ENCODE results near the gene EFR3B.
"Not testable (repeated sequence)": the region's sequence is repeated elsewhere in the genome, so short reads cannot be mapped to it uniquely, and the experiment has no call there.

The EFR3B gene, protein sequence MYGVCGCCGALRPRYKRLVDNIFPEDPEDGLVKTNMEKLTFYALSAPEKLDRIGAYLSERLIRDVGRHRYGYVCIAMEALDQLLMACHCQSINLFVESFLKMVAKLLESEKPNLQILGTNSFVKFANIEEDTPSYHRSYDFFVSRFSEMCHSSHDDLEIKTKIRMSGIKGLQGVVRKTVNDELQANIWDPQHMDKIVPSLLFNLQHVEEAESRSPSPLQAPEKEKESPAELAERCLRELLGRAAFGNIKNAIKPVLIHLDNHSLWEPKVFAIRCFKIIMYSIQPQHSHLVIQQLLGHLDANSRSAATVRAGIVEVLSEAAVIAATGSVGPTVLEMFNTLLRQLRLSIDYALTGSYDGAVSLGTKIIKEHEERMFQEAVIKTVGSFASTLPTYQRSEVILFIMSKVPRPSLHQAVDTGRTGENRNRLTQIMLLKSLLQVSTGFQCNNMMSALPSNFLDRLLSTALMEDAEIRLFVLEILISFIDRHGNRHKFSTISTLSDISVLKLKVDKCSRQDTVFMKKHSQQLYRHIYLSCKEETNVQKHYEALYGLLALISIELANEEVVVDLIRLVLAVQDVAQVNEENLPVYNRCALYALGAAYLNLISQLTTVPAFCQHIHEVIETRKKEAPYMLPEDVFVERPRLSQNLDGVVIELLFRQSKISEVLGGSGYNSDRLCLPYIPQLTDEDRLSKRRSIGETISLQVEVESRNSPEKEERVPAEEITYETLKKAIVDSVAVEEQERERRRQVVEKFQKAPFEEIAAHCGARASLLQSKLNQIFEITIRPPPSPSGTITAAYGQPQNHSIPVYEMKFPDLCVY

GRCh38 chr2:25041928-25042320 is at the start of gene EFR3B:
TSS of gene EFR3B (plus strand) at chr2:25042076. CDS start at chr2:25042313, 237 bp downstream.
- peak; percentile 99 for DNase-seq (ENCODE audit: low spot score)

- no peak for DNase-seq (ENCODE audit: low spot score)
These were observed 48.3 kb upstream of the EFR3B start for GRCh38 chr2:24993406-24994145.

DNA sequence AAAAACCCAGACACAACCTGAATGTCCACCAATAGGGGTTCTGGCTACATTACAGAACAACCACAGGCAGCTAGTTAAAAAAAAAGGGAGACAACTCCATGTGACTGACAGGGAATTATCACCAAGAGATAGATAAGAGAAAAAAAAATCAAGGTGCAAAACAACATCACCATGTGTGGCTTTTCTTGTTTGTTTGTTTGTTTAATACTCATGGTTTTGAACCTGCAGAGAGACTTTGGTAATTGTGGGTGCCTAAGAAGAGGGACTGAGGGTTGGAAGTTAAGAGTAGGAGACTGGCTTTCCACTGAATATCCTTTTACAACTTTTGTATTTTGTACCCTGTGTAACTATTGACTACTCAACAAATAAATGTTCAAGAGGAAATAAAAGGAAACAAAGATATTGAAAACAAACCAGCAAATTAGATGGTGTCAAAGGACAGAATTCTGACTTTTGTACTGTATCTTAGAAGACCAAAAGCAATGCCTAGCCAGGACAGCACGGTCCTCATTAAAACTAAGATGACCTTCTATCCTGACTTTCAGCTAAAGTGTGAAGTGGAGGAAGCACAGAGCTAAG is 47.6 kb upstream of the EFR3B start:
- no peak for DNase-seq (ENCODE audit: low spot score)

- DNase-seq (ENCODE audit: low spot score), result not testable (repeated sequence)
These were observed 42.8 kb upstream of the EFR3B start for GRCh38 chr2:24999097-24999496.

DNA sequence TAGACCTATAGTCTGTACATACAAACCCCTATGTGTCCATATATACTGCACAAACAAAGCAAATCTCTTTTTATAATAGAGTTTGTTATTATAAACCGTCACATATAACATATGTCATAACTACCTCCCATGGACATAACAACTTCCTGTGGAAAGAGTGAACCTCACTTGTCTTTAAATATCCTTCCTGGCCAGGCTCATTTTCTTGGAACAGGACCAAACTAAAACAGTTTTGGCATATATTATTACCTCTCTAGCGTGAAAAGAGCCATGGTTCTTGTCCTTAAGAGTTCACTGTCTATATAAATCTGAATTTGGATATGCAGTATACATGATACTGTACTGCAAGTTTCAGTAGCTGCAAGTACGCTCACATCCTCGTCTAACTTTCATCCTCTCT is 41.8 kb upstream of the EFR3B start:
- no peak for DNase-seq (ENCODE audit: low spot score)

DNA sequence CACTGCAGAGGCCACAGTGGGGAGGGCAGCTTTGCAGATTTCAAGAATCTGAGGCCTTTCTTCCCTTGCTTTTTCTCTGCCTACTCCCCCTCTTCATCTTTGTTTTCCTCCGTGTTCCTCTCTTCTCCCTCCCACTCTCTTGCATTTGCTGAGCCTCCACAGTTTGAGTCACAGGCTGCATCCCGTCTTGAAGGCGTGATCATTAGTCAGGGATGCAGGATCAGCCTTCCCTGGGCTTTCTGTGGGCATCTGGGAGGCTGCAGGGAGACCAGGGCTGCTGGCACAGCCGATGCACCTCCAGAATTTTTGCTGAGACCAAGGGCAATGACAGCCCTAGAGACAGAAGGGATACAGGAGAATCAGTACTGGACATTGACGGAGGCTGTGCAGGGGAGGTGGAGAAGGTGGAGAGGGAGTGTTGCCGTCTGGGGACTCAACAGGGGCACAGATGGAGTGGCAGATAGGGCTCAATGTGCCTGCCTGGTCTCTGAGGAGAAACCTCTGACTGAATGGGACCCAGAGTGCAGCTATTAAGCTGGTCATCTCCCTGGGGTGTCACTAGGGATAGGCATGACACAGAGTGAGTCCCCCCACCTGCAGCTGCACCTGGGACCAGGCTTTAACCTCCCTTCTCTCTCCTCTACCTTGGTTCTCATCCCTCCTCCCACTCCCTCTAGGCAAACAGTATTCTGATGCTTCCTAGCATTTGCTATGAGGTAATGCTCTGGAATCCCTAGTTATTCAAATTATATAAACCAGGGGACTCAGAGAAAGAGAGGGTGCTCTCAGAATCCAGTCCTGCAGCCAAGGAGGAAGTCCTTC is 41.2 kb upstream of the EFR3B start:
- no peak for DNase-seq (ENCODE audit: low spot score)

DNA sequence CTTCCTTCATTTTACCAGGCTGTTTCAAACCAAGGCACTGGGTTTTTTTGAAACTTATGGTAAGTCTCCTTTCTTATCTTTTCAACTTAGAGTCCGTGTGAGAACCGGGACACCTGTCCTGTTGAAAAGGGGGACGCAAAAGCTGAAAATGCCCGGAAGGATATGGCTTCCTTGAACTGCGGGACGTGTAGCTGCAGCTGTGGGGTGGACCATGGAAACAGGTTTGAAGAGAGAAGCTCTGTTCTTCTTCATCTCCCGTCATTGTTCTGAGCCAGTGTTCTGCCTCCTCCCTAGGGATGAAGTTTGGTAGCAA is 40.6 kb upstream of the EFR3B start:
- no peak for DNase-seq (ENCODE audit: low spot score)

- DNase-seq (ENCODE audit: low spot score), result no peak
These were observed 39.8 kb upstream of the EFR3B start for GRCh38 chr2:25002066-25002465.

- no peak for DNase-seq (ENCODE audit: low spot score)
These were observed 31.9 kb upstream of the EFR3B start for GRCh38 chr2:25009954-25010353.

GRCh38 chr2:25011342-25011741 is 30.5 kb upstream of the EFR3B start:
- DNase-seq (ENCODE audit: low spot score), result not testable (repeated sequence)

GRCh38 chr2:25014631-25015030 is 27.2 kb upstream of the EFR3B start:
- DNase-seq (ENCODE audit: low spot score), result no peak

GRCh38 chr2:25018681-25019080 is 23.2 kb upstream of the EFR3B start:
- peak; percentile 46 for DNase-seq (ENCODE audit: low spot score)

DNA sequence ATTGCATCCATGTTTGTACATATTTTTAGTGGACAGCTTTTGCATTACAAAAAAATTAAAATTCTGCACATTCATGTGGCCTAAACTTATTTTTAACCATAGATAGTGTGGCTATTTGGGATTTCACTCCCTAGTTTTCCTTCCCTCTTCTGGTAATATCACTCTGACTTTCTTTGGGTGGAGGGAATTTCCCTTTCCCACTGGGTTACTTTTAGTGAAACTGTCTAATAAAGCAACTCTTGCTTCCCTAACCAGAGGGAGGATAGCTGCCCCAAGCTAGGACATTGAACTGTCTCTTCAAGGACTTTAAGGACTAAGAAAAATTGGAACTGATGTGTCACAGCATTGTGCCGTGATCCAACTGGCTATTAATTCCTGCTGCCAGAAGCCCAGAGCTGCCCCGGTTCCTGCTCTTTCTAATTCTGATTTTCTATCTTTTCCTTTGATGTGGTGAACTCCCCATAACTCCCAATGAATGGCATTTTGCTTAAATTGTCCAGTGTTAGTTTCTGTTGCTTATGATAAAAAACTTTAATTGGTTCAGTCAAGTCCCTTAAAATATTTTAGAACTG is 20.0 kb upstream of the EFR3B start:
- DNase-seq (ENCODE audit: low spot score), result peak; percentile 52

GRCh38 chr2:25023333-25023732 is 18.5 kb upstream of the EFR3B start:
- no peak for DNase-seq (ENCODE audit: low spot score)

DNA sequence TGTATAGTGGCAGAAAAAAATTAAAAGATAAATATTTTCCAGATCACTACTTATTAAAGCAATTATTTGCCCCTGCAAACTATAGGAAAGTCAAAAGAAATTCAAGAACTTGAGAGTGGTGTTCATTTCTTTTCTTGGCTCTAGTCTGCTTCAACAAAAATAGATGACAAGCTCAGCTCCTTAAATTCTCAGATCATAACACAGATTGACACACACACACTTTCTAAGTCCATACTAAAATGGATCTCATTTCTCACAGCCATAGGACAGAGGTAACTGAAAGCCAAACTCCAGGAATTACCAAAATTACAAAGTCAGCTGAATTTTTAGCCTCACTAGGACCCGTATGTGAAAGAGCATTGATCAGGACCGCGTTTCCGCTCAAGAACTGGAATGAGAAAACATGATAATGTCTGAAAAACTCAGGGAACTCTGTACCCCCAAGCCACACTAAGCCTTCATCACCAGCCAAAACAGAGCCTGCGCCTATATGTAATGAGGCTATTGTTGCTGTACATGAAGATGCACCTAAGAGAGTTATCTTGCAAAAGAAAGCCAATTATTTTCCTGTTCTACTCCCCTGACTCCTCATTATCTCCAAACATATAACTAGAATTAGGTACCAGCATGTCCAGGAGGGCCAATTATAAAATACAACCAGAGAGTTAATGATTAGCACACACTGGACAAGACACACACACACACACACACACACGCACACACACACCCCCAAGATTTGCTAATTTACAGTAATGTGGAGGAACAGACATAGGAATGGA is 16.5 kb upstream of the EFR3B start:
- DNase-seq (ENCODE audit: low spot score), result no peak

DNA sequence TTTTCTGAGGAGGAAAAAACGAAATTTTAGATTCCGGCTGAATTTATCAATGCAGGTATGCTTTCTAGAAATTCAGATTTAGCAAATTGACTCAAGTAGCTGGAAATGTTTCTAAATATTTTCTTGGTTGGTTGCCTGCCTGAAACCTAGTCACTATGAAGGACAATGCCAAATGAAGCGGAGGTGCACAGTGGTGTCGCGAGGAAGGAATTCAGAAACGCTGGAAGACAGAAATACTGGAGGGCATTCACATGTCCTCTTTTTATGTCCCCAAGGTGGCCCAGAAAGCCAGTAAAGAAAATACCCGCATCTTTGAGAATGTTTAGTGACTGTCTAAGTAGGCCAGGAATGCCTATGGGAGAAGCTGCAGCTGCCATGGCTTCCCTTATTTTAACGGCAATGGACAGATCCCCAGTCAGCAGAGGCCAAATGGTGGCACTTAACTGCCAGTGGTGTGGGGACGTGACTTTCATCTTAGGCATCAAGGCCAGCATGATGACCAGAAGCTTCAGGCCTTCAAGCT is 15.8 kb upstream of the EFR3B start:
- no peak for DNase-seq (ENCODE audit: low spot score)

DNA sequence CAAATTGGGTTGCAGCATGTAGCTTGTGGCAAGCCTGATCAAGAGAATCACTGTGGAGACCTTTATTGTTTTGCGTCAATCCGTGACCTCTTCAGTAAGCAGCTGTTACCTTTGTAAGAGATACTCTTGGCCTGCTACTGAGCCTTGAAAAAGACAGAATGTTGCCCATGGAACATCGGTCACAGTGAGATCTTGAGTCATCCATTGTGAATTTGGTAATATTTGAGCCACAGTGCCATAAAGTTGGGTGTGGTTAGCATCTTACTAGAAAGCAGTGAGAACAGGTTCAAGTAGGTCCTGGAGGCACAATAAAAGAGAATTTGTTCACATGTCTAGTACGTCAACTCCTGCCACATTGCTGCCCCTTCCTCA is 12.7 kb upstream of the EFR3B start:
- DNase-seq (ENCODE audit: low spot score), result peak; percentile 46

- no peak for DNase-seq (ENCODE audit: low spot score)
These were observed 11.2 kb upstream of the EFR3B start for GRCh38 chr2:25030702-25031101.

DNA sequence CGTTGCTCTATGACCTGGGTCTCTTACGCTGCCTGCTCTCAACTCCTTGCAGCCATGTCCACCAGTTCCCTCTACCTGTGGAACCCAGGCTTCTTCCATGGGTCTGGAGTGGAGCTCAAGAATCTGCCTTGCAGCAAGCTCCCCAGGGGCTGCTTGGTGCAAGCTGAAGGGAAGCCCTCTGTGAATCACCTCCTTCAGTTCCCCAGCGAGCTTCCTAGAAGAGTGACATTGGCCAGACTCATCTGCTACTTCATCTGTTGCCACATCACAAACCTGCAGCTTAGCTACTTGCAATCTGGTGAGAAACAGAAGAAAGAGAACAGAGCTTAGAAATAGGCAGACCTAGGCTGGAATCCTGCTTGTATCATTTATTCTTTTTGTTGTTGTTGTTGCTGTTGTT is 9.8 kb upstream of the EFR3B start:
- DNase-seq (ENCODE audit: low spot score), result no peak

- DNase-seq (ENCODE audit: low spot score), result no peak
These were observed 9.0 kb upstream of the EFR3B start for GRCh38 chr2:25032901-25033300.

Measured in SW480 (cell line).